Activated T-cell treated with anti-CD3 and anti-CD28 coated beads for 4 hours (primary cell): ENCODE data around the gene SHPK.

Experiments used
- DNase-seq: peaks from one replicate; pipeline ENCODE4 v3.0.0-alpha.2; 2020

Gene SHPK

GRCh38 chr17:3626831-3627768 lies 8.9 kb downstream of the SHPK start:
- DNase-seq, result no peak

GRCh38 chr17:3622977-3623594 lies 13.0 kb downstream of the SHPK start:
- no peak for DNase-seq

GRCh38 chr17:3621146-3621720 lies 14.8 kb downstream of the SHPK start:
- no peak for DNase-seq

GRCh38 chr17:3615160-3615870 lies 20.7 kb downstream of the SHPK start:
- no peak for DNase-seq

GRCh38 chr17:3613124-3613523 lies 22.9 kb downstream of the SHPK start:
- DNase-seq, result no peak

GRCh38 chr17:3610523-3610922 lies 25.5 kb downstream of the SHPK start:
- no peak for DNase-seq

GRCh38 chr17:3609689-3610088 lies 26.4 kb downstream of the SHPK start:
- DNase-seq, result no peak

- no peak for DNase-seq
These were observed 32.2 kb downstream of the SHPK start for GRCh38 chr17:3603870-3604259.

GRCh38 chr17:3603119-3603869 lies 32.8 kb downstream of the SHPK start:
- DNase-seq, result no peak

- no peak for DNase-seq
These were observed 33.6 kb downstream of the SHPK start for GRCh38 chr17:3602499-3602898.

- DNase-seq, result no peak
These were observed 35.4 kb downstream of the SHPK start for GRCh38 chr17:3600529-3601205.

GRCh38 chr17:3598078-3598477 lies 38.0 kb downstream of the SHPK start:
- no peak for DNase-seq

- no peak for DNase-seq
These were observed 39.1 kb downstream of the SHPK start for GRCh38 chr17:3596804-3597464.

- DNase-seq, result no peak
These were observed 41.1 kb downstream of the SHPK start for GRCh38 chr17:3594976-3595375.

GRCh38 chr17:3594051-3594800 lies 41.8 kb downstream of the SHPK start:
- no peak for DNase-seq

GRCh38 chr17:3593384-3593783 lies 42.7 kb downstream of the SHPK start:
- DNase-seq, result no peak

GRCh38 chr17:3592216-3592860 lies 43.7 kb downstream of the SHPK start:
- no peak for DNase-seq

- no peak for DNase-seq
These were observed 45.3 kb downstream of the SHPK start for GRCh38 chr17:3590768-3591167.

GRCh38 chr17:3590231-3590630 lies 45.8 kb downstream of the SHPK start:
- DNase-seq, result no peak

- DNase-seq, result no peak
These were observed 46.3 kb downstream of the SHPK start for GRCh38 chr17:3589784-3590183.
